Keratinocyte (primary cell): ENCODE results near the gene DCDC2. TPM values are rescaled to one million over a fixed set of nuclear protein-coding genes. Genes with fewer than 3 reads are reported as not detected.

Source experiments
- DNase-seq: peaks from one replicate; pipeline ENCODE4 v3.0.0-alpha.2; 2011; ENCODE audit warnings: low read depth, missing footprints, low spot score
- FAIRE-seq: peaks from 2 replicates; lab custom pipeline; 2011; peaks lifted over from hg19 to GRCh38; lab: Jason Lieb, UNC
- H2AFZ ChIP-seq: 2 replicates; pipeline ENCODE4 v1.6.0; 2012; ENCODE audit warnings: low read length, control low read depth, inconsistent platforms; ENCODE audit not compliant: control insufficient read depth
- H3K27ac ChIP-seq: 2 replicates; pipeline ENCODE4 v1.5.1; 2011; ENCODE audit warnings: low read length; ENCODE audit not compliant: control insufficient read depth, insufficient read depth
- H3K27me3 ChIP-seq: 3 replicates; pipeline ENCODE4 v1.6.0; 2011; ENCODE audit warnings: low read length; ENCODE audit not compliant: control insufficient read depth, insufficient read depth; ENCODE audit errors: extremely low read depth
- H3K36me3 ChIP-seq, 2 experiments: 2 replicates in 1 of 2; 3 replicates in 1 of 2; pipeline ENCODE4 v1.5.1; 2011; ENCODE audit warnings: low read length in 2 of 2, mild to moderate bottlenecking in 1 of 2; ENCODE audit not compliant: control insufficient read depth in 2 of 2, insufficient read depth in 2 of 2; ENCODE audit errors: extremely low read depth in 1 of 2
- H3K4me1 ChIP-seq: 3 replicates; pipeline ENCODE4 v1.5.1; 2011; ENCODE audit warnings: low read length; ENCODE audit not compliant: control insufficient read depth, insufficient read depth; ENCODE audit errors: extremely low read depth
- H3K4me2 ChIP-seq: 3 replicates; pipeline ENCODE4 v1.6.0; 2011; ENCODE audit warnings: low read depth, low read length; ENCODE audit not compliant: control insufficient read depth, insufficient read depth; ENCODE audit errors: extremely low read depth
- H3K4me3 ChIP-seq, 3 experiments: fragments of 200-600 bp in 1 of 3; sonication (generic) in 1 of 3; 2 replicates in 2 of 3; 3 replicates in 1 of 3; pipeline ENCODE4 v1.5.1; 2011 to 2016; ENCODE audit warnings: low read length in 3 of 3, mild to moderate bottlenecking in 3 of 3, control low read depth in 2 of 3, inconsistent platforms in 1 of 3, low read depth in 1 of 3, mixed read lengths in 1 of 3, mixed run types in 1 of 3, moderate library complexity in 1 of 3; ENCODE audit not compliant: control insufficient read depth in 2 of 3, insufficient read depth in 2 of 3; ENCODE audit errors: extremely low read depth in 1 of 3
- H3K79me2 ChIP-seq: 2 replicates; pipeline ENCODE4 v1.6.0; 2012; ENCODE audit warnings: low read length; ENCODE audit not compliant: control insufficient read depth, insufficient read depth
- H3K9ac ChIP-seq: 3 replicates; pipeline ENCODE4 v1.6.0; 2011; ENCODE audit warnings: low read length; ENCODE audit not compliant: control insufficient read depth, insufficient read depth; ENCODE audit errors: extremely low read depth
- H3K9me1 ChIP-seq: 3 replicates; pipeline ENCODE4 v1.6.0; 2011; ENCODE audit warnings: low read length; ENCODE audit not compliant: control insufficient read depth, insufficient read depth; ENCODE audit errors: extremely low read depth
- H3K9me3 ChIP-seq: 2 replicates; pipeline ENCODE4 v1.5.1; 2012; ENCODE audit warnings: low read depth, low read length; ENCODE audit not compliant: control insufficient read depth
- H4K20me1 ChIP-seq: 3 replicates; pipeline ENCODE4 v1.6.0; 2011; ENCODE audit warnings: low read length; ENCODE audit not compliant: control insufficient read depth, insufficient read depth; ENCODE audit errors: extremely low read depth
- EZH2 ChIP-seq: IDR thresholded peaks from one replicate; pipeline ENCODE4 v1.6.1; 2012; ENCODE audit warnings: inconsistent platforms, mild to moderate bottlenecking, low read length, moderate library complexity
- dilution Hi-C: fragments of 300-500 bp; cut with MboI; formaldehyde crosslinking; loops from one replicate; pipeline ENCODE4 v1.7.0; 2020; ENCODE audit warnings: low sequenced_read_pairs; ENCODE audit not compliant: extremely low pct_ligation_motif_present
- polyA plus RNA-seq, 5 experiments: library from polyadenylated mRNA; depleted of rRNA in 3 of 5; stranded (reverse) in 3 of 5; stranded (forward) in 1 of 5; unstranded in 1 of 5; fragments of >200 nt; gene quantifications; 1 replicate in 1 of 5; 2 replicates in 3 of 5; 3 replicates in 1 of 5; pipeline versions ENCODE4 v1.2.1 to v1.2.3, GENCODE V29; 2011 to 2012; ENCODE audit warnings: missing spikeins in 2 of 5, low read depth in 1 of 5, low replicate concordance in 1 of 5
- TF ChIP-seq, protein P1 (sequence below), 3 experiments: IDR thresholded peaks in 1 of 3; conservative IDR thresholded peaks in 1 of 3; optimal IDR thresholded peaks in 1 of 3; 2 replicates in 2 of 3; 3 replicates in 1 of 3; pipeline versions ENCODE3 to v1.5.1; 2011; ENCODE audit warnings: low read length in 3 of 3, mild to moderate bottlenecking in 3 of 3, moderate library complexity in 2 of 3, control low read depth in 1 of 3, inconsistent platforms in 1 of 3; ENCODE audit not compliant: insufficient read depth in 2 of 3; ENCODE audit errors: extremely low read depth in 1 of 3

DCDC2 gene
- polyA plus RNA-seq, 1 donor (not counting 4 experiments of a cell fraction or from before 2014, with no cell fraction given), result 0.10 TPM

DNA sequence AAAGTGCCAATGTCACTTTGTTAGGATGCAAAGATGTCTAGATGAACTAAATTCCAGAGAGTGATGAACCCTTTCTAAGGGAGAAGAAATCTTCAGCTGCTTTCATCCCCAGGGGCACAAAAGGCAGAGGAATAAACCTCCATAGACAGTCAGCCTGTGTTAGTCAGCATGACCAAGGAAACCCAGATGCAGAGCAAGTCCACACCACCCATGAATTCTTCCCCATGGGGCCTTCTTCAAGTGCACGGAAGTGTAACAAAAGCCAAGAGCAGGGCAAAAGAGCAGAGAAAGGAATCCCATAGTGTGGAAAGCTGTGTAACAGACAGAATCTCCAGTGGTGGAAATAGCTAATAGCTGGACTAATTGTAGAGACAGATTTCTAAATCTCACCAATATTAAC is 50.0 kb downstream of the DCDC2 start:
- Histone ChIP-seq H3K36me3 (no peaks in the 10 kb centered on the region), H4K20me1 (no peaks in the 10 kb centered on the region), H2AFZ (no peak overlapping the region), H3K9me3 (peaks cover 2% of the 10 kb centered on the region), H3K27ac (no peak overlapping the region), H3K27me3 (no peaks in the 10 kb centered on the region), H3K79me2 (no peaks in the 10 kb centered on the region), H3K4me2 (no peak overlapping the region), H3K4me1 (no peaks in the 10 kb centered on the region), H3K9ac (no peak overlapping the region), H3K9me1 (no peaks in the 10 kb centered on the region), H3K4me3 (no peak overlapping the region)
- peak; percentile 59 for FAIRE-seq
- DNase-seq, result no peak
- TF ChIP-seq EZH2, result no peak
- TF ChIP-seq, protein P1, sequence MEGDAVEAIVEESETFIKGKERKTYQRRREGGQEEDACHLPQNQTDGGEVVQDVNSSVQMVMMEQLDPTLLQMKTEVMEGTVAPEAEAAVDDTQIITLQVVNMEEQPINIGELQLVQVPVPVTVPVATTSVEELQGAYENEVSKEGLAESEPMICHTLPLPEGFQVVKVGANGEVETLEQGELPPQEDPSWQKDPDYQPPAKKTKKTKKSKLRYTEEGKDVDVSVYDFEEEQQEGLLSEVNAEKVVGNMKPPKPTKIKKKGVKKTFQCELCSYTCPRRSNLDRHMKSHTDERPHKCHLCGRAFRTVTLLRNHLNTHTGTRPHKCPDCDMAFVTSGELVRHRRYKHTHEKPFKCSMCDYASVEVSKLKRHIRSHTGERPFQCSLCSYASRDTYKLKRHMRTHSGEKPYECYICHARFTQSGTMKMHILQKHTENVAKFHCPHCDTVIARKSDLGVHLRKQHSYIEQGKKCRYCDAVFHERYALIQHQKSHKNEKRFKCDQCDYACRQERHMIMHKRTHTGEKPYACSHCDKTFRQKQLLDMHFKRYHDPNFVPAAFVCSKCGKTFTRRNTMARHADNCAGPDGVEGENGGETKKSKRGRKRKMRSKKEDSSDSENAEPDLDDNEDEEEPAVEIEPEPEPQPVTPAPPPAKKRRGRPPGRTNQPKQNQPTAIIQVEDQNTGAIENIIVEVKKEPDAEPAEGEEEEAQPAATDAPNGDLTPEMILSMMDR (optimal IDR thresholded peaks at IDR 0.05 in 1 of 3, IDR thresholded peaks at IDR 0.05 in 1 of 3, conservative IDR thresholded peaks at IDR 0.05 in 1 of 3; ENCODE audit: extremely low read depth in 1 of 3, insufficient read depth in 2 of 3, low read length in 3 of 3), result no peak
- dilution Hi-C loops, result no loop called here

DNA sequence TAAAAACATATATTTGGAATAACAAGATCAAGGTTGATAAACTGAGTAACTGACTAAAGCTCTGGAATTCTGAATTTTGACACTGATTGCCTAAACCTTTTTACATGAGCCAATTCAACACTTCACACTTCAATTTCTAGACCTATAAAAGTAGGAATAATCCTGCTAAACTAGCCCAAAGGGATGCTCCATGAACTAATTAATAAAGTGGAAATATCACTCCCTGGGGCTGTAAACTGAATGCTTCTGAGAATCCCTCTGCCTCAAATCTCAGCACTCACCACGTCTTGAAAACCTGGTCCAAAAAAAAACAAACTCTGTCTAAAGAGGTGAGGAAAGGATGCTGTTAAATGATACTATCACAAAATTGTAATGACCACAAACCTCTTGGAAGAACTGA is 50.9 kb downstream of the DCDC2 start:
- Histone ChIP-seq H3K36me3 (no peaks in the 10 kb centered on the region), H4K20me1 (no peaks in the 10 kb centered on the region), H3K79me2 (no peaks in the 10 kb centered on the region), H2AFZ (no peak overlapping the region), H3K9me1 (no peaks in the 10 kb centered on the region), H3K9me3 (peaks cover 2% of the 10 kb centered on the region), H3K4me3 (no peak overlapping the region), H3K27me3 (no peaks in the 10 kb centered on the region), H3K27ac (no peak overlapping the region), H3K9ac (no peak overlapping the region), H3K4me2 (no peak overlapping the region), H3K4me1 (no peaks in the 10 kb centered on the region)
- dilution Hi-C loops, result no loop called here
- no peak for TF ChIP-seq EZH2
- TF ChIP-seq, protein P1 (optimal IDR thresholded peaks at IDR 0.05 in 1 of 3, IDR thresholded peaks at IDR 0.05 in 1 of 3, conservative IDR thresholded peaks at IDR 0.05 in 1 of 3; ENCODE audit: extremely low read depth in 1 of 3, insufficient read depth in 2 of 3, low read length in 3 of 3), result no peak
- FAIRE-seq (no peak), DNase-seq (no peak)
